ENCODE results near the gene ZNF827.

- TF ChIP-seq POLR2A (IDR thresholded peaks at IDR 0.05; ENCODE audit: control extremely low read depth in 1 of 2, low read depth in 2 of 2, low read length in 2 of 2) (no peak), YY1 (IDR thresholded peaks at IDR 0.05; ENCODE audit: low read depth, low read length) (no peak), EP300 (IDR thresholded peaks at IDR 0.05; ENCODE audit: borderline replicate concordance in 1 of 2, low read depth in 2 of 2, low read length in 2 of 2) (no peak), CHD7 (IDR thresholded peaks at IDR 0.05; ENCODE audit: insufficient replicate concordance, low read length) (no peak), EZH2 (IDR thresholded peaks at IDR 0.05; ENCODE audit: low read depth, low read length, severe bottlenecking) (no peak), CEBPB (IDR thresholded peaks at IDR 0.05; ENCODE audit: low read depth, low read length) (no peak), TAF1 (IDR thresholded peaks at IDR 0.05; ENCODE audit: low read depth, low read length) (no peak), RFX5 (IDR thresholded peaks at IDR 0.05; ENCODE audit: borderline replicate concordance, low read depth, low read length) (no peak), ATF3 (IDR thresholded peaks at IDR 0.05; ENCODE audit: insufficient read depth, low read depth, low read length) (no peak), POLR2AphosphoS5 (IDR thresholded peaks at IDR 0.05; ENCODE audit: low read depth, low read length) (no peak), USF2 (IDR thresholded peaks at IDR 0.05; ENCODE audit: low read length) (no peak)
- TF ChIP-seq, protein P1, sequence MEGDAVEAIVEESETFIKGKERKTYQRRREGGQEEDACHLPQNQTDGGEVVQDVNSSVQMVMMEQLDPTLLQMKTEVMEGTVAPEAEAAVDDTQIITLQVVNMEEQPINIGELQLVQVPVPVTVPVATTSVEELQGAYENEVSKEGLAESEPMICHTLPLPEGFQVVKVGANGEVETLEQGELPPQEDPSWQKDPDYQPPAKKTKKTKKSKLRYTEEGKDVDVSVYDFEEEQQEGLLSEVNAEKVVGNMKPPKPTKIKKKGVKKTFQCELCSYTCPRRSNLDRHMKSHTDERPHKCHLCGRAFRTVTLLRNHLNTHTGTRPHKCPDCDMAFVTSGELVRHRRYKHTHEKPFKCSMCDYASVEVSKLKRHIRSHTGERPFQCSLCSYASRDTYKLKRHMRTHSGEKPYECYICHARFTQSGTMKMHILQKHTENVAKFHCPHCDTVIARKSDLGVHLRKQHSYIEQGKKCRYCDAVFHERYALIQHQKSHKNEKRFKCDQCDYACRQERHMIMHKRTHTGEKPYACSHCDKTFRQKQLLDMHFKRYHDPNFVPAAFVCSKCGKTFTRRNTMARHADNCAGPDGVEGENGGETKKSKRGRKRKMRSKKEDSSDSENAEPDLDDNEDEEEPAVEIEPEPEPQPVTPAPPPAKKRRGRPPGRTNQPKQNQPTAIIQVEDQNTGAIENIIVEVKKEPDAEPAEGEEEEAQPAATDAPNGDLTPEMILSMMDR (IDR thresholded peaks at IDR 0.05; ENCODE audit: control extremely low read depth in 1 of 3, insufficient read depth in 1 of 3, low read depth in 1 of 3, low read length in 3 of 3), result no peak
- TF ChIP-seq, protein P2, sequence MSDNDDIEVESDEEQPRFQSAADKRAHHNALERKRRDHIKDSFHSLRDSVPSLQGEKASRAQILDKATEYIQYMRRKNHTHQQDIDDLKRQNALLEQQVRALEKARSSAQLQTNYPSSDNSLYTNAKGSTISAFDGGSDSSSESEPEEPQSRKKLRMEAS (IDR thresholded peaks at IDR 0.05), result no peak
Observed at GRCh38 chr4:145821766-145822165, 116.9 kb downstream of the ZNF827 start.

Measured in H1 (cell line).